Epidermal melanocyte (primary cell): ENCODE data around the gene KCTD1.

Experiments used
- DNase-seq: peaks from one replicate; pipeline ENCODE4 v3.0.0; 2011; ENCODE audit warnings: low spot score; ENCODE audit not compliant: insufficient read length

KCTD1 gene

GRCh38 chr18:26549263-26550094 lies 1.1 kb upstream of the KCTD1 start:
- DNase-seq: peak; percentile 46

- DNase-seq: no peak
Measured at GRCh38 chr18:26547646-26548414, 523 bp downstream of the KCTD1 start.

GRCh38 chr18:26546875-26547645 lies 1.3 kb downstream of the KCTD1 start:
- no peak for DNase-seq

- no peak for DNase-seq
Measured at GRCh38 chr18:26546170-26546874, 2.0 kb downstream of the KCTD1 start.

GRCh38 chr18:26545335-26546123 lies 2.8 kb downstream of the KCTD1 start:
- no peak for DNase-seq

GRCh38 chr18:26544451-26544850 lies 3.9 kb downstream of the KCTD1 start:
- DNase-seq: no peak

- no peak for DNase-seq
Measured at GRCh38 chr18:26543373-26543772, 5.0 kb downstream of the KCTD1 start.

- DNase-seq: no peak
Measured at GRCh38 chr18:26540043-26540628, 8.2 kb downstream of the KCTD1 start.

GRCh38 chr18:26538524-26538923 lies 9.8 kb downstream of the KCTD1 start:
- no peak for DNase-seq

- no peak for DNase-seq
Measured at GRCh38 chr18:26536664-26537063, 11.7 kb downstream of the KCTD1 start.

- DNase-seq: no peak
Measured at GRCh38 chr18:26536032-26536431, 12.3 kb downstream of the KCTD1 start.

GRCh38 chr18:26535630-26536029 lies 12.7 kb downstream of the KCTD1 start:
- no peak for DNase-seq

GRCh38 chr18:26532367-26533340 lies 15.7 kb downstream of the KCTD1 start:
- no peak for DNase-seq

GRCh38 chr18:26531605-26532298 lies 16.6 kb downstream of the KCTD1 start:
- no peak for DNase-seq

GRCh38 chr18:26526966-26527234 lies 21.5 kb downstream of the KCTD1 start:
- DNase-seq: no peak

- no peak for DNase-seq
Measured at GRCh38 chr18:26526128-26526965, 22.0 kb downstream of the KCTD1 start.

- no peak for DNase-seq
Measured at GRCh38 chr18:26524504-26525351, 23.6 kb downstream of the KCTD1 start.
